Choroid plexus epithelial cell (primary cell): ENCODE data around the gene NEO1.
"Not testable (repeated sequence)": the region's sequence is repeated elsewhere in the genome, so short reads cannot be mapped to it uniquely, and the experiment has no call there.

ENCODE experiments used
- DNase-seq: peaks from one replicate; pipeline ENCODE4 v3.0.0-alpha.2; 2010; ENCODE audit warnings: low read depth
- H3K4me3 ChIP-seq: 2 replicates; pipeline ENCODE4 v1.5.1; 2011; ENCODE audit warnings: low read depth, mild to moderate bottlenecking, control low read depth, low read length, moderate library complexity
- CTCF ChIP-seq: conservative IDR thresholded peaks from 2 replicates; pipeline ENCODE4 v1.5.1; 2011; ENCODE audit warnings: low read depth, mild to moderate bottlenecking, control low read depth, inconsistent platforms, low read length, moderate library complexity

NEO1 gene

DNA sequence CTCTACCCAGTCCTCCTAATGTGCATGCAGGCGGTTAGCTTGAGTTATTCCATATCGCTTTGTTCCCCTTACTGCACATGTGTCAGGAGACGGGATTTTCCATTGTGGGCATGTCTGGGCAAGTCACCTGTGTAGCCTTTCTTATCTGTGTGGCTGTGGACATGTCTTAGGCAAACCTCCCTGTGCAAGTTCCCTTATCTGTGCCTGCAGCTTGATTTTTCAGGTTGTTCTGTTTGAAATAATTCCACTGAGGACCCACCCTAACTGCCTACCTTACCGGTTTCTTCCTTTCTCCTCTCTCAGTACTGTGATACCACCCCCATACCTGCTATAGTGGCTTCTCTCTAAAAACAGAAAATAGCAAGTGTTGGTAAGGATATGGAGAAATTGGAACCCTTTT, 113.6 kb downstream of the NEO1 start:
- TF ChIP-seq CTCF: no peak
- DNase-seq: no peak
- no peak overlapping the region for H3K4me3 ChIP-seq

DNA sequence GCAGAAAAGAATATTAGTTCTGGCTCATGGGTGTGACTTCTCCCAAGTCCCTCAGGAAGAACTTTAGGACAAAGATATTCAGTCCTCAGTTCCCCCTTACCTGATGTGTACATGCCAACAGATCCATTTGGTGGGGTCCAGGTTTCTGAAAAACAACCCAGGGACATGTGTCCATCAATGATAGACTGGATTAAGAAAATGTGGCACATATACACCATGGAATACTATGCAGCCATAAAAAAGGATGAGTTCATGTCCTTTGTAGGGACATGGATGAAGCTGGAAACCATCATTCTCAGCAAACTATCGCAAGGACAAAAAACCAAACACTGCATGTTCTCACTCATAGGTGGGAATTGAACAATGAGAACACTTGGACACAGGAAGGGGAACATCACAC, 114.4 kb downstream of the NEO1 start:
- not testable (repeated sequence) for DNase-seq, H3K4me3 ChIP-seq

DNA sequence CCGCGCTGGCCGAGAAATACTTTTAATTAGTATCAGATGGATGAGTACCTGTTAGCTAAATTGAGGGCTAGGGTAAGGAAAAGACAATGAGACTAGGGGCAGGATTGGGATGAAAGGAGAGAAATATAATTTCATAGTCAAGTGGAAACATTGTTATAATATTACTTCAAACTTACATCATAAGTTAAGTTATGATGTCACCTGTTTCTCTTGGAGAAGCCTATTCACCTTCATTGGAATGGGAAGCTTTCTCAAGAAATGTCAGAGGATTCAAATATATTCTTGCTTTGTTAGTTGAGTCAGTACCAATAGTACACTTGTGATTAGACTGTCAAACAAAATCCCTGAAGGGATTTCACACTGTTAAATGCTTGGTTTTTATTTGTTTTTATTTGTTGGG, 116.2 kb downstream of the NEO1 start:
- no peak for DNase-seq
- H3K4me3 ChIP-seq: no peak overlapping the region
- TF ChIP-seq CTCF: no peak

DNA sequence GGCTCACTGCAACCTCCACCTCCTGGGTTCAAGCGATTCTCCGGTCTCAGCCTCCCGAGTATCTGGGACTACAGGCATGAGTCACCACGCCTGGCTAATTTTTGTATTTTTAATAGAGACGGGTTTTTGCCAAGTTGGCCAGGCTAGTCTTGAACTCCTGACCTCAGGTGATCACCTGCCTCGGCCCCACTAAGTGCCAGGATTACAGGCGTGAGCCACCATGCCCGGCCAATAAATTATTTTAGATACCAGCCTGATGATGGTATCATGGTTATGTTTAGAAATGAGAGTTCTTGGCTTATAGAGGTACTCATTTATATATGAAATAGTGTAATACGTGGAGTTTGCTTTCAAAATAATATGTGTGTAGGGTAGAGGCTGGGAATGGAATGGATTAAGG, 119.4 kb downstream of the NEO1 start:
- DNase-seq: no peak
- no peak overlapping the region for H3K4me3 ChIP-seq
- no peak for TF ChIP-seq CTCF

DNA sequence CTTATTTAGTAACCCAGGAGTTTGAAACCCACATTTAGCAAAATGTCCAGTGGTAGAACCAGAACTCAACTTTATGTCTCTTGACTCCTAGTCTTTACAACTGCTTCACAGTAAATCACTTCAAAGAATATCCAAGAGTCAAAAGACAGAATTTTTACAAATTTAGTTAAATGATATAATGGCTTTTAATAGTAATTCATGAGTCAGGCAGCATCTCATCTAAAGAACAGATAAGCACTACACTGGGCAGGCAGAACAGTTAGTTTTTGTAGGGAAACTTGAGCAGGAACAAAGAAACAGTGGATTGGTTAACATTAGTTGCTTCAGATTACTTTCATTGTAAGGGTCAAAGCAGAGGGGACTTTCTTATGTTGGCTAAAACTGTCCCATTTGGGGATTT, 120.2 kb downstream of the NEO1 start:
- no peak for TF ChIP-seq CTCF
- DNase-seq: no peak

DNA sequence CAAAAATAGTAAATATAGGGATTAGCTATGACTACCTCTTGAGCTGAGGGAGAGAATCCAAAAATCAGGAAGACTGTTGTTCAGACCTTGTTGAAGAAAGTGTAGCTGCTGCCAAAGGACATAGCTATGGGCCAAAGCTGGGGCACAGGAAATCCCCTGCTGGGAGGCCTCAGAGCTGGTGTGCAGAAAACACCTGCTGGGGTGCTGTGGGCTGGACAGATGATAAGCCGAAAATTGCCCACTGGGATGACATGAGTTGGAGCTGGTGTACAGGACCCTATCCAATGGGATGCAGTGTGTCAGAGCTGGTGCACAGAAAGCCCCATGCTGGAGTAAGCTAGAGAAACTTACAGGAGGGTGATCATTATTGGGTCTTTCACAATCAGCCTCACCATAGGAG, 121.9 kb downstream of the NEO1 start:
- H3K4me3 ChIP-seq: no peak overlapping the region
- no peak for TF ChIP-seq CTCF
- no peak for DNase-seq

More for the DNA sequence above, 120.2 kb downstream of the NEO1 start:
- no peak overlapping the region for H3K4me3 ChIP-seq

DNA sequence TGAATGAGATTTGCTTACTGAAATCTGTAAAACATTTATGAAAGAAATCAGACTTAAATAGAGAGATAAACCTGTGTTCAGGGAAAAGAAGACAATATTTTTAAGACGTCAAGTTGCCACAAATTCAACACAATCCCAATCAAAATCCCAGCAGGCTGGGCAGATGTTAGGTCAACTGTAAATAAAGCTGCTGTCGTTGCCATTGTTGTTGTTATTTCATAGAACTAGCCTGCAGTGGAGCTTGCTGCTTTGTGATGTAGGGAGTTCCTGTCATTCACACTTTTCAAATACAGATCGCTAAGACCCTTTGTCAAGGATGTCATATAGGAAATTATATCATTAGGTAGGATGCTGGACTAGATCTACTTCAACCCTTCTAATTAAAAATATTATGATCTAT, 123.1 kb downstream of the NEO1 start:
- no peak overlapping the region for H3K4me3 ChIP-seq
- no peak for TF ChIP-seq CTCF
- no peak for DNase-seq

DNA sequence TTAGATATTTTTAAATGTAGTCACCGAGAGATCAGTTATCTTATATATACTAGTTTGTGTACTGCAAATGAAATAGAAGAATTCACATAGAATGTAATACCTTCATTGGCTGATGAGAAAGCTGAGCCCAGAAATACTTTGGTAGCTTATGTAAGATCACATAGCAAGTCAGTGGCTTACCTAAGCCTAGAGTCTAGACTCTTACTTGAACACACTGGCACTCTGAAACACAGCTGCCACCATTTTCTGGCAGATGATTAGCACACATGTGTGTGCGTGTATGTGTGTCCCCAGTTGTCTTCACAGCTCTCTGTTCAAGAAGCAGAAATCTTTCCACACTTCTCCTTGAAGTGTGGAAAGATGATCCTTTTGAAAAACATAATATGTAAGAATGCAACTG, 124.3 kb downstream of the NEO1 start:
- no peak overlapping the region for H3K4me3 ChIP-seq
- TF ChIP-seq CTCF: no peak
- no peak for DNase-seq
